ENCODE measurements around the gene MESP2.

GRCh38 chr15:89775815-89776214 lies 317 bp upstream of the MESP2 start:
- no peak for TF ChIP-seq NFIC (IDR thresholded peaks at IDR 0.05; ENCODE audit: borderline replicate concordance)
- no peak for TF ChIP-seq MEF2A (IDR thresholded peaks at IDR 0.05; ENCODE audit: borderline replicate concordance, low read depth)
- TF ChIP-seq, protein P1, sequence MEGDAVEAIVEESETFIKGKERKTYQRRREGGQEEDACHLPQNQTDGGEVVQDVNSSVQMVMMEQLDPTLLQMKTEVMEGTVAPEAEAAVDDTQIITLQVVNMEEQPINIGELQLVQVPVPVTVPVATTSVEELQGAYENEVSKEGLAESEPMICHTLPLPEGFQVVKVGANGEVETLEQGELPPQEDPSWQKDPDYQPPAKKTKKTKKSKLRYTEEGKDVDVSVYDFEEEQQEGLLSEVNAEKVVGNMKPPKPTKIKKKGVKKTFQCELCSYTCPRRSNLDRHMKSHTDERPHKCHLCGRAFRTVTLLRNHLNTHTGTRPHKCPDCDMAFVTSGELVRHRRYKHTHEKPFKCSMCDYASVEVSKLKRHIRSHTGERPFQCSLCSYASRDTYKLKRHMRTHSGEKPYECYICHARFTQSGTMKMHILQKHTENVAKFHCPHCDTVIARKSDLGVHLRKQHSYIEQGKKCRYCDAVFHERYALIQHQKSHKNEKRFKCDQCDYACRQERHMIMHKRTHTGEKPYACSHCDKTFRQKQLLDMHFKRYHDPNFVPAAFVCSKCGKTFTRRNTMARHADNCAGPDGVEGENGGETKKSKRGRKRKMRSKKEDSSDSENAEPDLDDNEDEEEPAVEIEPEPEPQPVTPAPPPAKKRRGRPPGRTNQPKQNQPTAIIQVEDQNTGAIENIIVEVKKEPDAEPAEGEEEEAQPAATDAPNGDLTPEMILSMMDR (IDR thresholded peaks at IDR 0.05): no peak
- no peak for TF ChIP-seq FOSL2 (IDR thresholded peaks at IDR 0.05; ENCODE audit: borderline replicate concordance, low read depth)
- no peak for TF ChIP-seq REST (IDR thresholded peaks at IDR 0.05; ENCODE audit: low read depth, low read length)
- no peak for TF ChIP-seq EP300 (IDR thresholded peaks at IDR 0.05; ENCODE audit: borderline replicate concordance in 1 of 2, low read depth in 1 of 2, low read length in 1 of 2)

Measured in SK-N-SH (cell line).